GM23338 (cell line): ENCODE data around the gene SPINK6.

Experiments used
- EZH2 ChIP-seq: fragments of 200-600 bp; sonication (generic); IDR thresholded peaks from one replicate; pipeline ENCODE4 v1.8.0; 2017; ENCODE audit warnings: antibody characterized with exemption, mild to moderate bottlenecking, low read depth; ENCODE audit not compliant: unreplicated experiment
- EZH2phosphoT487 ChIP-seq: fragments of 200-600 bp; sonication (generic); IDR thresholded peaks from one replicate; pipeline ENCODE4 v1.8.1; 2018; ENCODE audit warnings: antibody characterized with exemption; ENCODE audit not compliant: unreplicated experiment
- JUNB ChIP-seq: IDR thresholded peaks from one replicate; pipeline ENCODE4 v1.6.1; 2016; ENCODE audit warnings: antibody characterized with exemption; ENCODE audit not compliant: unreplicated experiment
- ZNF114 ChIP-seq: fragments of 250-450 bp; sonication (Bioruptor Pico); IDR thresholded peaks from 2 replicates; pipeline ENCODE4 v1.5.0; 2020; ENCODE audit warnings: mild to moderate bottlenecking, moderate library complexity
- TF ChIP-seq, protein P1 (sequence below), 2 experiments: fragments of 200-600 bp in 1 of 2; sonication (generic) in 1 of 2; conservative IDR thresholded peaks; 2 replicates each; pipeline versions ENCODE4 v1.5.1 to v1.6.1; 2016 to 2017; ENCODE audit warnings: antibody characterized with exemption in 2 of 2, low read depth in 2 of 2, mild to moderate bottlenecking in 2 of 2, moderate library complexity in 1 of 2
- TF ChIP-seq, protein P2 (sequence below): fragments of 250-450 bp; sonication (Bioruptor Pico); IDR thresholded peaks from 2 replicates; pipeline ENCODE4 v1.5.0; 2020; ENCODE audit warnings: mild to moderate bottlenecking, moderate library complexity
- TF ChIP-seq, protein P3 (sequence below): IDR thresholded peaks from one replicate; pipeline ENCODE4 v1.6.1; 2018; ENCODE audit warnings: antibody characterized with exemption; ENCODE audit not compliant: unreplicated experiment

DNA sequence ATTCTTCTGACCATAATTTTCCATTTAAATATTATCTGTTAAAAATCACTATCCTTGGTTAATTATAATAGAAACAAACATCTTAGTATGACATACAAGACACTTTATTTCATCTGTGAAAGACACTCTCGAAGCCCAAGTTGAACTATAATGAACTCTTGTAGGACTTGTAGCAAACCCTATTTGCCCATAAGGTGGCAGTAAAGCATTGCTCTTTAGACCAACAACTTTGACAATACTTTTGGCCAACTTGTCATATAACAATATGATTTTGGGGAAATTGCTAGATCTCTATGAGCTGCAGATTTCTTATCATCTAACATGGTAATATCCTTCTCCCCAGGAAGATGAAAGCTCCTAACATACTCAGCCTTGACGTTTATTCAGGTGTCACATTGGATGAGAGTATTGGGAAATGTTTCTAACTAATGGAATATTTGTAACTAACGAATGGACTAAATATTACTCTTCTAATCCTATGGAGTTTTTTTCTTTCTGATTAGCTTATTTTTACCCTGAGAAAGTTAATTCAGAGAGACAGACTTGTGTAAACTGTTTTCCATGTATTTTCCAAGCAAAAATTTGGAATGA is 23.5 kb upstream of the SPINK6 start:
- TF ChIP-seq, protein P1, sequence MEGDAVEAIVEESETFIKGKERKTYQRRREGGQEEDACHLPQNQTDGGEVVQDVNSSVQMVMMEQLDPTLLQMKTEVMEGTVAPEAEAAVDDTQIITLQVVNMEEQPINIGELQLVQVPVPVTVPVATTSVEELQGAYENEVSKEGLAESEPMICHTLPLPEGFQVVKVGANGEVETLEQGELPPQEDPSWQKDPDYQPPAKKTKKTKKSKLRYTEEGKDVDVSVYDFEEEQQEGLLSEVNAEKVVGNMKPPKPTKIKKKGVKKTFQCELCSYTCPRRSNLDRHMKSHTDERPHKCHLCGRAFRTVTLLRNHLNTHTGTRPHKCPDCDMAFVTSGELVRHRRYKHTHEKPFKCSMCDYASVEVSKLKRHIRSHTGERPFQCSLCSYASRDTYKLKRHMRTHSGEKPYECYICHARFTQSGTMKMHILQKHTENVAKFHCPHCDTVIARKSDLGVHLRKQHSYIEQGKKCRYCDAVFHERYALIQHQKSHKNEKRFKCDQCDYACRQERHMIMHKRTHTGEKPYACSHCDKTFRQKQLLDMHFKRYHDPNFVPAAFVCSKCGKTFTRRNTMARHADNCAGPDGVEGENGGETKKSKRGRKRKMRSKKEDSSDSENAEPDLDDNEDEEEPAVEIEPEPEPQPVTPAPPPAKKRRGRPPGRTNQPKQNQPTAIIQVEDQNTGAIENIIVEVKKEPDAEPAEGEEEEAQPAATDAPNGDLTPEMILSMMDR (conservative IDR thresholded peaks at IDR 0.05; ENCODE audit: low read depth in 2 of 2), result peak; percentile 83 to 95
- no peak for TF ChIP-seq EZH2
- no peak for TF ChIP-seq ZNF114
- TF ChIP-seq JUNB, result no peak
- no peak for TF ChIP-seq EZH2phosphoT487
- TF ChIP-seq, protein P2, sequence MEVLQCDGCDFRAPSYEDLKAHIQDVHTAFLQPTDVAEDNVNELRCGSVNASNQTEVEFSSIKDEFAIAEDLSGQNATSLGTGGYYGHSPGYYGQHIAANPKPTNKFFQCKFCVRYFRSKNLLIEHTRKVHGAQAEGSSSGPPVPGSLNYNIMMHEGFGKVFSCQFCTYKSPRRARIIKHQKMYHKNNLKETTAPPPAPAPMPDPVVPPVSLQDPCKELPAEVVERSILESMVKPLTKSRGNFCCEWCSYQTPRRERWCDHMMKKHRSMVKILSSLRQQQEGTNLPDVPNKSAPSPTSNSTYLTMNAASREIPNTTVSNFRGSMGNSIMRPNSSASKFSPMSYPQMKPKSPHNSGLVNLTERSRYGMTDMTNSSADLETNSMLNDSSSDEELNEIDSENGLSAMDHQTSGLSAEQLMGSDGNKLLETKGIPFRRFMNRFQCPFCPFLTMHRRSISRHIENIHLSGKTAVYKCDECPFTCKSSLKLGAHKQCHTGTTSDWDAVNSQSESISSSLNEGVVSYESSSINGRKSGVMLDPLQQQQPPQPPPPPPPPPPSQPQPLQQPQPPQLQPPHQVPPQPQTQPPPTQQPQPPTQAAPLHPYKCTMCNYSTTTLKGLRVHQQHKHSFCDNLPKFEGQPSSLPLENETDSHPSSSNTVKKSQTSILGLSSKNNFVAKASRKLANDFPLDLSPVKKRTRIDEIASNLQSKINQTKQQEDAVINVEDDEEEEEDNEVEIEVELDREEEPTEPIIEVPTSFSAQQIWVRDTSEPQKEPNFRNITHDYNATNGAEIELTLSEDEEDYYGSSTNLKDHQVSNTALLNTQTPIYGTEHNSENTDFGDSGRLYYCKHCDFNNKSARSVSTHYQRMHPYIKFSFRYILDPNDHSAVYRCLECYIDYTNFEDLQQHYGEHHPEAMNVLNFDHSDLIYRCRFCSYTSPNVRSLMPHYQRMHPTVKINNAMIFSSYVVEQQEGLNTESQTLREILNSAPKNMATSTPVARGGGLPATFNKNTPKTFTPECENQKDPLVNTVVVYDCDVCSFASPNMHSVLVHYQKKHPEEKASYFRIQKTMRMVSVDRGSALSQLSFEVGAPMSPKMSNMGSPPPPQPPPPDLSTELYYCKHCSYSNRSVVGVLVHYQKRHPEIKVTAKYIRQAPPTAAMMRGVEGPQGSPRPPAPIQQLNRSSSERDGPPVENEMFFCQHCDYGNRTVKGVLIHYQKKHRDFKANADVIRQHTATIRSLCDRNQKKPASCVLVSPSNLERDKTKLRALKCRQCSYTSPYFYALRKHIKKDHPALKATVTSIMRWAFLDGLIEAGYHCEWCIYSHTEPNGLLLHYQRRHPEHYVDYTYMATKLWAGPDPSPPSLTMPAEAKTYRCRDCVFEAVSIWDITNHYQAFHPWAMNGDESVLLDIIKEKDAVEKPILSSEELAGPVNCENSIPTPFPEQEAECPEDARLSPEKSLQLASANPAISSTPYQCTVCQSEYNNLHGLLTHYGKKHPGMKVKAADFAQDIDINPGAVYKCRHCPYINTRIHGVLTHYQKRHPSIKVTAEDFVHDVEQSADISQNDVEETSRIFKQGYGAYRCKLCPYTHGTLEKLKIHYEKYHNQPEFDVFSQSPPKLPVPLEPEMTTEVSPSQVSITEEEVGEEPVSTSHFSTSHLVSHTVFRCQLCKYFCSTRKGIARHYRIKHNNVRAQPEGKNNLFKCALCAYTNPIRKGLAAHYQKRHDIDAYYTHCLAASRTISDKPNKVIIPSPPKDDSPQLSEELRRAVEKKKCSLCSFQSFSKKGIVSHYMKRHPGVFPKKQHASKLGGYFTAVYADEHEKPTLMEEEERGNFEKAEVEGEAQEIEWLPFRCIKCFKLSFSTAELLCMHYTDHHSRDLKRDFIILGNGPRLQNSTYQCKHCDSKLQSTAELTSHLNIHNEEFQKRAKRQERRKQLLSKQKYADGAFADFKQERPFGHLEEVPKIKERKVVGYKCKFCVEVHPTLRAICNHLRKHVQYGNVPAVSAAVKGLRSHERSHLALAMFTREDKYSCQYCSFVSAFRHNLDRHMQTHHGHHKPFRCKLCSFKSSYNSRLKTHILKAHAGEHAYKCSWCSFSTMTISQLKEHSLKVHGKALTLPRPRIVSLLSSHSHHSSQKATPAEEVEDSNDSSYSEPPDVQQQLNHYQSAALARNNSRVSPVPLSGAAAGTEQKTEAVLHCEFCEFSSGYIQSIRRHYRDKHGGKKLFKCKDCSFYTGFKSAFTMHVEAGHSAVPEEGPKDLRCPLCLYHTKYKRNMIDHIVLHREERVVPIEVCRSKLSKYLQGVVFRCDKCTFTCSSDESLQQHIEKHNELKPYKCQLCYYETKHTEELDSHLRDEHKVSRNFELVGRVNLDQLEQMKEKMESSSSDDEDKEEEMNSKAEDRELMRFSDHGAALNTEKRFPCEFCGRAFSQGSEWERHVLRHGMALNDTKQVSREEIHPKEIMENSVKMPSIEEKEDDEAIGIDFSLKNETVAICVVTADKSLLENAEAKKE (CRISPR knock-in tag), result no peak
- TF ChIP-seq, protein P3, sequence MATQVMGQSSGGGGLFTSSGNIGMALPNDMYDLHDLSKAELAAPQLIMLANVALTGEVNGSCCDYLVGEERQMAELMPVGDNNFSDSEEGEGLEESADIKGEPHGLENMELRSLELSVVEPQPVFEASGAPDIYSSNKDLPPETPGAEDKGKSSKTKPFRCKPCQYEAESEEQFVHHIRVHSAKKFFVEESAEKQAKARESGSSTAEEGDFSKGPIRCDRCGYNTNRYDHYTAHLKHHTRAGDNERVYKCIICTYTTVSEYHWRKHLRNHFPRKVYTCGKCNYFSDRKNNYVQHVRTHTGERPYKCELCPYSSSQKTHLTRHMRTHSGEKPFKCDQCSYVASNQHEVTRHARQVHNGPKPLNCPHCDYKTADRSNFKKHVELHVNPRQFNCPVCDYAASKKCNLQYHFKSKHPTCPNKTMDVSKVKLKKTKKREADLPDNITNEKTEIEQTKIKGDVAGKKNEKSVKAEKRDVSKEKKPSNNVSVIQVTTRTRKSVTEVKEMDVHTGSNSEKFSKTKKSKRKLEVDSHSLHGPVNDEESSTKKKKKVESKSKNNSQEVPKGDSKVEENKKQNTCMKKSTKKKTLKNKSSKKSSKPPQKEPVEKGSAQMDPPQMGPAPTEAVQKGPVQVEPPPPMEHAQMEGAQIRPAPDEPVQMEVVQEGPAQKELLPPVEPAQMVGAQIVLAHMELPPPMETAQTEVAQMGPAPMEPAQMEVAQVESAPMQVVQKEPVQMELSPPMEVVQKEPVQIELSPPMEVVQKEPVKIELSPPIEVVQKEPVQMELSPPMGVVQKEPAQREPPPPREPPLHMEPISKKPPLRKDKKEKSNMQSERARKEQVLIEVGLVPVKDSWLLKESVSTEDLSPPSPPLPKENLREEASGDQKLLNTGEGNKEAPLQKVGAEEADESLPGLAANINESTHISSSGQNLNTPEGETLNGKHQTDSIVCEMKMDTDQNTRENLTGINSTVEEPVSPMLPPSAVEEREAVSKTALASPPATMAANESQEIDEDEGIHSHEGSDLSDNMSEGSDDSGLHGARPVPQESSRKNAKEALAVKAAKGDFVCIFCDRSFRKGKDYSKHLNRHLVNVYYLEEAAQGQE, result no peak
